NCI-H345 treated with DMSO at 0.1 percent for 48 hours (cell line): ENCODE results near the gene SLC39A3.

Experiments used
- DNase-seq: peaks from one replicate; lab custom pipeline; 2025; ENCODE audit not compliant: unreplicated experiment; lab: John Stamatoyannopoulos, UW

SLC39A3 gene

GRCh38 chr19:2769218-2769617, 29.4 kb upstream of the SLC39A3 start:
- no peak for DNase-seq

DNA sequence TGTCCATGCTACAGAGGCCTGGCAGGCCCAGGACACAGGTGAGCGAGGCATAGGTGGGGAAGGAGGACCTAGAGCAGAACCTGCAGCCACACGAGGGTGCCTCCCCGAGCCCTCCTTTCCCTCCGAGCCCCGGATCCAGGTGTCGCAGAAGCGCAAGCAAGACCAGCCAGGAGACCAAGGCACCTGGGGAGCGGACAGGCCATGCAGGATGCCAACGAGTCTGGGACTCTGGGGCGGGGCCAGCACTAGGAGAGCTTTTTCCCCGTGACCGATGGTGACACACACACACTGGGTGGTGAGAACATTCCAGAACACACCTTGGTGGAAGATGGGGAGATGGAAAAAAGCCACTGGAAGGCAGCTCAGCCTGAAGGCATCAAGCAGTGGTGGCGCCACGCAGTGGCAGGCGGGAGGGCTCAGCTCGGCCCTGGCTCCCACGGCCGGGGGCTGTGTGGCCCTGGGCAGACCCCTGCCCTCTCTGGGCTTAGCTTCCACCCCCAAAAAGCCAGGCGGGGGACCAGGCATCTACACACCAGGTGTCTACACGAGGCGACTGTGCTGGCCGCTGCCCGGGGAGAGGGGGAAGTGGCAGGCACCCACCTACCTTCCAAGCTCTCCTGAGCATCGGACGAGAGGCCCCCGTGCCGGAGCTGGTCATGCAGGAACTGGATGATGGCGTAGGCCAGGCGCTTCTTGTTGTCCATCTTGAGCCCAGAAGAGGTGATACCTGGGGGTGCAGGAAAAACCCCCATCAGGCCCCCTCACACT, 28.7 kb upstream of the SLC39A3 start:
- DNase-seq, result no peak

DNA sequence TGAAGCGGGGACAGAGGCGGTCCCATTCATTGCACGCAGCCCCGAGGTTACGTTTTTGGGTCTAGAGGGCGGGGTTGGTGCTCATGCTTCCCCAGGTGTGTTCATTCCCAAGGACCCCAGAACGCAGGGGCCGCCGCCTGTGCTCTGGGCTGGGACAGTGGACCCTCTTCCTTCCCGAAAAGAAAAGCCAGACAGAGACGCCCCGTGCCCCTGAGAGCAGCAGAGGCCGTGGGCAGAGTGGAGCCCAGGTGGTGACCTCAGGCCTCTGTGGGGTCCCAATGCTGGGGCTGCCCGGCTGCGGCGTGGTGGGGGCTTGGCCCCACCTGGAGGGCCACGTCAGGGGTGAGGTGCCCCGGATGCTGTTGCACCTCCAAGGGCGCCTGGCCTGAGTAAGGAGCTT, 27.9 kb upstream of the SLC39A3 start:
- DNase-seq, result no peak

- no peak for DNase-seq
These were observed 27.0 kb upstream of the SLC39A3 start for GRCh38 chr19:2766594-2767372.

DNA sequence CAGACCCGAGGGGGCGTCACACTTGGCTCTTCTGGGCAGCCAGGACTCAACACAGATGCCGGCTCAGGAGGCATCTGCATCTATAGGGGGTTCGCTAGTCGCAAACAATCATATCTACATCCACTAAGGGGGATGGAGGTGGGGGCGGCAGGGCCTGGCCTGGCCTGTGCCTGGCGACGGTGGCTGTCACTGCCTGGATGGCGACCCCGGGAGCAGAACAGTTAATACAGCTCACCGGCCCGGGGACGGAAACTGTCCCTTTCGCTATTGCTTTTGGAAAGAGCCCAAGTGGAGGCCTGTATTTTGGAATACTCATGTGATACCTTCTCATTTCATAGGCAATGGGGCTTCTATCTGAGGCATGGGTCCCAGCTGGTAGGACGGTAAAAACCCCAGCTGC, 25.6 kb upstream of the SLC39A3 start:
- no peak for DNase-seq

GRCh38 chr19:2764945-2765344, 25.1 kb upstream of the SLC39A3 start:
- no peak for DNase-seq

GRCh38 chr19:2763687-2764086, 23.9 kb upstream of the SLC39A3 start:
- DNase-seq, result no peak

DNA sequence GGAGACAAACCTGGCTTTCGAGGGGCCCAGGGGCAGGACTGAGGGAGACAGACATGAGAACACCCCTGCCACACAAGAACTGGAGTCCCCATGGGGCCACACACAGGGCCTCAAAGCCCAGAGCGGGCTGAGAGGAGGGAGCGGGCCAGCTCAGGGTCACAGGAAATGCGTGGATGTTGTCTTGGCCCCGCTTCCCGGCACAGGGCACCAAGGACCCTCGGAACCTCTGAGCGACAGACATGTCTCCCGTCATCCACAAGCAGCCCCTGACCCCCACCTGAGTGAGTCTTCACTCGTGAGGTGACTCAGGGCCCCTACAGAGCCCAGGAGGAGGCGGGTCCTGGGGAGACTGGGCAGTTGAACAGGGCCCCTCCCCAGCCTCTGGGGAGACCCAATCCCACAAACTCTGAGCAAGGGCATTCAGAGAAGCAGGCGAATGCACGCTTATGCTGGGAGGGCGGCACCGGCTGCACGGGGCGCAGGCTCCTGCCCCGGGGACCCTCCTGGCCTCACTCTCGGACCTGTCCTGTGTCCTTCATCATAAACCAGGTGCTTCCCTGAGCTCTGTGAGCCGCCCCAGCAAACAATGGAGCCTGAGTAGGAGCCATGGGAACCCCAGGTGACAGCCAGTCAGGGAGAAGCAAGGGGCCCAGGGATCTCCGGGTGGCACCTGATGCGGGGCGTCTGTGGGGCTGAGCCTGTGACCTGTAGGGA, 23.1 kb upstream of the SLC39A3 start:
- no peak for DNase-seq

DNA sequence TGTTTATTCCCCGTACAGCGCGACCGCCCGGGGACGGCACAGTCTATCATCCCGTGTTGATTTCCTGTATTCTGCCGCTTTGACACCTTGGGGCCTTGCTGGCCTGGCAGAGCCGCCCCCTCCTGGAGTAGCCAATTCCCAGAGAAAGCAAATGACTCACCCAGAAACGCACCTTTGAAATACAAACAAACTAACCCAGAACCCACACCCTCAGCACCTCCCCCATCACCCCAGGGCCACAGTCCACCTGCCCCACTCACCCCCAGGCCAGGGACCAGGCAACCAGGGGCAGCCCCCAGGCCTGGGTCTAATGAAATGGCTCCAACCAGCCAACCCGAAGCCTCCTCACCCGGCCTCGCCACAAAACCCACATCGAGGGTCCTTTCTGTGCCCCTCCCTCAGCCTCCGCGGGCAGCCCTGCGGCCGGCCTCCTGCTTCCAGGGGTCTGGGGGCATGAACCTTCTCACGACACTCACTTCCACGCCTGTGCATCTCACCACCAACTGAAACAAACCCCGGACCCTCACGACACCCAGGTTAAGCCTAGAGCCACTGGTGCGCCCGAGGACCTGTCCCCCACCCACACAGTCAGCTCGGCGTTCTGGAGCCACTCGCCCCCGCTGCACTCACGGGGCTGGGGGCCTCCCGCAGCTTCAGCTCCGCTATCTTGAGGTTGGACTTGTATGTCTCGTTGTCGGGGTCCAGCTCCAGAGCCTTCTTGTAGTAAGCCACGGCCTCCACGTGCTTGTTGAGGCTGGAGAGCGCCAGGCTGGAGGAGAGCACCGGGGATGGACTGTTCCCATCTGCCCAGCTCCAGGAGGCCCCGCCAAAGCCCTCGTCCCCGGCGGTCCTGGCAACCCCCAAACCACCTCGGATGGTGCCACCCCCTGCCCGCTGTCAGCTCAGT, 22.3 kb upstream of the SLC39A3 start:
- DNase-seq, result no peak

GRCh38 chr19:2761309-2761677, 21.5 kb upstream of the SLC39A3 start:
- DNase-seq, result no peak

- DNase-seq, result no peak
These were observed 20.1 kb upstream of the SLC39A3 start for GRCh38 chr19:2759965-2760364.

DNA sequence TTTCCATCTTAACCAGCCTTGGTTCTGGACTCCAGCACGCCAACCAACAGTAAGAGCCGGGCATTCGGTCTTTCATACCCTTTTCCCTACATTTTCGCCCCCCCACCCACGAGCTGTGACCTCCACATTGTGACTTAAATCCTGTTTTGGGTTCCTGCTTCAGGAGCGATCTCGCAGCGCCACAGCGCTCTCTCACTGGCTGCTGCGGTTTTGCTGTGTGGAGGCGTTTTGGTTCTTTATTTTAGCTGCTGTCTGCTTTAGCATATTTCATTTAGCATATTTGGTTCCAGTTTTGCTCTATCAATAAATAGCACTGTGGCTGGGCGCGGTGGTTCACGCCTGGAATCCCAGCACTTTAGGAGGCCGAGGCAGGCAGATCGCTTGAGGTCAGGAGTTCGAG, 19.5 kb upstream of the SLC39A3 start:
- DNase-seq, result no peak

DNA sequence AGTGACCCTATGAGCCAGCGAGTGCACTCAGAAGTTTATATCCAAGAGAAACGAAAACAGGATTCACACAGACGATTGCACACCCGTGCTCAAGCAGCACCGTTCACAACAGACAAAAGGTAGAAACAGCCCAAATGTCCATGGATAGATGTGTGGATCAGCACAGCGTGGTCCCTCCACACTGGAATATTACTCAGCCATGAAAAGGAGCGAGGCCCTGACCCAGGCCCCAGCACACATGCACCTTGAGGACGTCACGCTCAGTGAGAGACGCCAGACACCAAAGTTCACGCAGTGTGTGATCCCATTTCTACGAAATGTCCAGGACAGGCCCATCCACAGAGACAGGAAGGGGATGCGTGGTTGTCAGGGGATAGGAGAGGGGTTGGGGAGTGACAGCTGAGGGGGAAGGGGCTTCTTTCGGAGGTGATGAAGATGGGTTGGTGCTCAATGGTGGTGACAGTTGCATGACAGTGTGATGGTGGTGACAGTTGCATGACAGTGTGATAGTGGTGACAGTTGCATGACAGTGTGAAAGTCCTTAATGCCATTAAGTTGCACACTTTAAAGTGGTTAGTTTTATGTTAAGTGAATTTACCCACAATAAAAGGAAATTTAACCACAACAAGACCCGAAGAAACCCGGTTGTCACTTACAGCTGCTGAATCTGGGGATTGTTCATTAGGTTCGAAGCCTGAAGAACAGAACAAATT, 18.9 kb upstream of the SLC39A3 start:
- DNase-seq, result no peak

GRCh38 chr19:2756921-2757881, 17.4 kb upstream of the SLC39A3 start:
- DNase-seq, result no peak

GRCh38 chr19:2756477-2756876, 16.7 kb upstream of the SLC39A3 start:
- DNase-seq, result no peak

GRCh38 chr19:2755811-2756210, 16.0 kb upstream of the SLC39A3 start:
- DNase-seq, result no peak

GRCh38 chr19:2755448-2755705, 15.6 kb upstream of the SLC39A3 start:
- no peak for DNase-seq

DNA sequence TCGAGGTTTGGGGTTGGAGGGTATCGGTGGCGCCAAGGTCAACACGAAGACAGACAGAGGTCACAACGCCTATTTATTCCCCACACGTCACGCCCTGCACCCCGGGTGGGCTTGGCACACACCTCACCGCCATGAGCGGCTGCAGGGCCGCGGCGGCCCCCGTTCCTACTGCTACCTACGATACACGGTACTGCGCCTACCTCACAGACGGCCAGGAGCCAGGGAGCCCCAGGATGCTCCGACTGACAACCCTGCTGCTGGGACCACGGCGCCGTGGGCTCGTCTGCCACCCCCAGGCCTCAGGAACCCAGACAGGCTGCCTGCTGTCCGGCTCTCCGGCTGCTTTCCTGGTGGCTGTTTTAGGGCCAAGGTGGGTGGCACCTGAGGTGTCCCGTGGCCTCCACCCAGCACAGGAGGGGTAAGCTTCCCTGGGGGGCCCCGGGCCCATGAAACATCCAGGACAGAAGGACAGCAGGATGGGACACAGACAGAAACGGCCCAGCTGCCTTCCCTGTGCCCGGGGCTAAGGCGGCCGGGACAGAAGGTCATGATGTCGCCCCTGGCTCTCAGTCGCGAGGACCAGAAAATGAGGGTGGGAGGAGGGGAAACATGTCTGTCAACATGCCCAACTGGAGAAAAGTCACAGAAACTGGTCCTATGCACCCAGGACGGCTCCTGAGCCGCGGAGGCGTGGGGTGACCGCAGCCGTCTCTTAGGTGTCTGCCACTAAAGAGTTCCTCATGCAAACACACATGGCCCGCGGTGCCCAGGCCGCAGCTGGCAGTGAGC, 15.0 kb upstream of the SLC39A3 start:
- DNase-seq, result no peak

GRCh38 chr19:2751438-2751830, 11.6 kb upstream of the SLC39A3 start:
- DNase-seq, result no peak
